Loucy (cell line): ENCODE data around the gene APPL2.

Experiments used
- CTCF ChIP-seq: fragments of 200-600 bp; sonication (generic); conservative IDR thresholded peaks from 2 replicates; pipeline ENCODE4 v1.5.1; 2014; ENCODE audit warnings: mild to moderate bottlenecking, antibody characterized with exemption, low read length
- EZH2phosphoT487 ChIP-seq: fragments of 200-600 bp; IDR thresholded peaks from 2 replicates; pipeline ENCODE4 v1.6.1; 2018; ENCODE audit warnings: antibody characterized with exemption, mild to moderate bottlenecking, moderate library complexity, borderline replicate concordance

DNA sequence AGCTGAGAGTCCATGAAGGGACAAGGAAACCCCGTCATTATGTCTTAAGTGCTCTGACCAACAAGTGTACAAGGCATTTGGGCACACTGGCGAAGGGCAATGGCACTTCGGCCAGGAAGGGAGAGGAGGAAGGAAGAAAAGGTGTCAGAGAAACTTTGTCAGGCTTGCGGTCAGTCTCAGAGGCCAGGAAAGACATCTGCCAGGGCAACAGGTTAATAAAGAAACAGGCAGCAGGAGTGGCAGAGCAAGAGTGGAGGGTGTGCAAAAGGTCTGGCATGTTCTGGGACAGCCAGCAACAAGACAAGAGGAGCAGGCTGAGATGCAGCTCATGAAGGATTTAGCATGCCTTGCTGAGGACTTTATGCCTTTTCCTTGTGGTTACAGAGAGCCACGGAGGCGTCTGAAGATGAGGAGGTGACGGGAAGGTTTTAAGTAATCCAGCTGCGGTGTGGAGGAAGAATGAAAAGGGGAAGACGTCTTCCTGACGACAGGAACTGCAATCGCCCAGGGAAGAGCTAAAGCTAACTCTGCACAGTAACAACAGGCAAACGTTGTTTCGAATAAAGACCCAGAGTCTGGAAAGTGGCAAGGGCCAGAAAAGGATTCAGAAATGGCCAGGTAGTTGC lies 13.1 kb downstream of the APPL2 start:
- TF ChIP-seq CTCF = no peak
- TF ChIP-seq EZH2phosphoT487 = no peak
